ENCODE results near the gene TMEM145.

DNA sequence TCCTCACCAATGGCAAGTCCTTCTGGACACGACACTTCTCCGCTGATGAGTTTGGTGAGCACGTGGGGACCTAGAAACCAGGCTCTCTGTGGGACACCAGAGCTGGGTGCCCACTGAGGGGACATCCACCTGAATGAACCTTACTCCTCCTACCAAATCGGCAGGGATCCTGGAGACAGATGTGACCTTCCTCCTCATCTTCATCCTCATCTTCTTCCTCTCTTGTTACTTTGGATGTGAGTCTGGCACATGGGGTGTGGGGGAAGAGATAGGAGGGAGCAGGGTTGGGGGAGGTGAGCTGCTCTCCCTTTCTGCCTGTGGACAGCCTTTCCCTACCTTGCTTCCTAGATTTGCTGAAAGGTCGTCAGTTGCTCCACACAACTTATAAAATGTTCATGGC, 1.9 kb downstream of the TMEM145 start:
- no peak for TF ChIP-seq POLR2AphosphoS5 (IDR thresholded peaks at IDR 0.05)
- no peak for TF ChIP-seq POLR2A (IDR thresholded peaks at IDR 0.05)
- TF ChIP-seq, protein P1, sequence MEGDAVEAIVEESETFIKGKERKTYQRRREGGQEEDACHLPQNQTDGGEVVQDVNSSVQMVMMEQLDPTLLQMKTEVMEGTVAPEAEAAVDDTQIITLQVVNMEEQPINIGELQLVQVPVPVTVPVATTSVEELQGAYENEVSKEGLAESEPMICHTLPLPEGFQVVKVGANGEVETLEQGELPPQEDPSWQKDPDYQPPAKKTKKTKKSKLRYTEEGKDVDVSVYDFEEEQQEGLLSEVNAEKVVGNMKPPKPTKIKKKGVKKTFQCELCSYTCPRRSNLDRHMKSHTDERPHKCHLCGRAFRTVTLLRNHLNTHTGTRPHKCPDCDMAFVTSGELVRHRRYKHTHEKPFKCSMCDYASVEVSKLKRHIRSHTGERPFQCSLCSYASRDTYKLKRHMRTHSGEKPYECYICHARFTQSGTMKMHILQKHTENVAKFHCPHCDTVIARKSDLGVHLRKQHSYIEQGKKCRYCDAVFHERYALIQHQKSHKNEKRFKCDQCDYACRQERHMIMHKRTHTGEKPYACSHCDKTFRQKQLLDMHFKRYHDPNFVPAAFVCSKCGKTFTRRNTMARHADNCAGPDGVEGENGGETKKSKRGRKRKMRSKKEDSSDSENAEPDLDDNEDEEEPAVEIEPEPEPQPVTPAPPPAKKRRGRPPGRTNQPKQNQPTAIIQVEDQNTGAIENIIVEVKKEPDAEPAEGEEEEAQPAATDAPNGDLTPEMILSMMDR (IDR thresholded peaks at IDR 0.05) = no peak
- no peak for TF ChIP-seq EP300 (IDR thresholded peaks at IDR 0.05)

Data from stomach (tissue), 4 donors.